Measurements from ENCODE around the gene ACY1.
A peak's percentile ranks its signal among the peaks of the same experiment; 100 is the strongest.
"Not testable (repeated sequence)": the region's sequence is repeated elsewhere in the genome, so short reads cannot be mapped to it uniquely, and the experiment has no call there.

ACY1 gene

DNA sequence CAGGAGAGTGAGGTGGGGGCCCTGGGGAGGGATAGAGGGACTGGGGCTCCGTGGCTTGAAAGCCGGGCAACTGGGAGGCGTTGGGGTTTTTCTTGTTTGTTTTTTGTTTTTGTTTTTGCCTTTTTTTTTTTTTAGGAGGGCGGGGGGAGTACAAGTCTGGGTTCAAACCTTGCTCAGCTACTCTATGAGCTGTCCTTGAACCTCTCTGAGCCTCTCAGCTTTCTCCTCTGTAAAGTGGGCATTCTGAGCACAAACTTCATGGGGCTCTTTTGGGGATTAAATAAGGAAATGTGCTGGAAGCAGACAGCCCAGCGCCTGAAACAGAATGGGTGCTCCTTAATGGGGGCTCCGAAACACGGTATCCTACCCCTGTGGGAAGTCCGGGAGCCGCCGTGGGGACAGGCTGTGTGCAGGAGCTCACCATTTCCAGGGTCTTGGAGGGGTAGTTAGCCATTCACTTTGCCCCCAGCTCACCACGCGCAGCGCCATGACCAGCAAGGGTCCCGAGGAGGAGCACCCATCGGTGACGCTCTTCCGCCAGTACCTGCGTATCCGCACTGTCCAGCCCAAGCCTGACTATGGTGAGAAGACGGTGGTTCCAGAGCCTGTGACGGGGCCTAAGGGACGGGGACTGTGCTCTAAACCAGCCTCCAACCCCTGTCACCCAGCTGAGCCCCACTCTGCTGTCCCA, 388 bp downstream of the ACY1 start:
- DNase-seq (ENCODE audit: low read depth), result no peak

- no peak for DNase-seq (ENCODE audit: low read depth)
Measured at GRCh38 chr3:51984269-51984647, 923 bp downstream of the ACY1 start.

DNA sequence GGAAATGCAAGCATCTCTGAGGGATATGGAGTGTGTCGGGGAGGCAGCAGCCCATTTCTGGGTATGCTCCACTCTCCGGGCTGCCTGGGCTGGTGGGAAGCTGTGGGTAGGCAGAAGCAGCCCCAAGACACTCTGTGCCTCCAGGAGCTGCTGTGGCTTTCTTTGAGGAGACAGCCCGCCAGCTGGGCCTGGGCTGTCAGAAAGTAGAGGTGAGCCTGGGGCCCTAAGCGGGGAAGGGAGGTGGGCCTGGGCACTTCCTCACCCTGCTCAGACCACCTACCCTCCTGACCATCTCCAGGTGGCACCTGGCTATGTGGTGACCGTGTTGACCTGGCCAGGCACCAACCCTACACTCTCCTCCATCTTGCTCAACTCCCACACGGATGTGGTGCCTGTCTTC, 1.7 kb downstream of the ACY1 start:
- no peak for DNase-seq (ENCODE audit: low read depth)

DNA sequence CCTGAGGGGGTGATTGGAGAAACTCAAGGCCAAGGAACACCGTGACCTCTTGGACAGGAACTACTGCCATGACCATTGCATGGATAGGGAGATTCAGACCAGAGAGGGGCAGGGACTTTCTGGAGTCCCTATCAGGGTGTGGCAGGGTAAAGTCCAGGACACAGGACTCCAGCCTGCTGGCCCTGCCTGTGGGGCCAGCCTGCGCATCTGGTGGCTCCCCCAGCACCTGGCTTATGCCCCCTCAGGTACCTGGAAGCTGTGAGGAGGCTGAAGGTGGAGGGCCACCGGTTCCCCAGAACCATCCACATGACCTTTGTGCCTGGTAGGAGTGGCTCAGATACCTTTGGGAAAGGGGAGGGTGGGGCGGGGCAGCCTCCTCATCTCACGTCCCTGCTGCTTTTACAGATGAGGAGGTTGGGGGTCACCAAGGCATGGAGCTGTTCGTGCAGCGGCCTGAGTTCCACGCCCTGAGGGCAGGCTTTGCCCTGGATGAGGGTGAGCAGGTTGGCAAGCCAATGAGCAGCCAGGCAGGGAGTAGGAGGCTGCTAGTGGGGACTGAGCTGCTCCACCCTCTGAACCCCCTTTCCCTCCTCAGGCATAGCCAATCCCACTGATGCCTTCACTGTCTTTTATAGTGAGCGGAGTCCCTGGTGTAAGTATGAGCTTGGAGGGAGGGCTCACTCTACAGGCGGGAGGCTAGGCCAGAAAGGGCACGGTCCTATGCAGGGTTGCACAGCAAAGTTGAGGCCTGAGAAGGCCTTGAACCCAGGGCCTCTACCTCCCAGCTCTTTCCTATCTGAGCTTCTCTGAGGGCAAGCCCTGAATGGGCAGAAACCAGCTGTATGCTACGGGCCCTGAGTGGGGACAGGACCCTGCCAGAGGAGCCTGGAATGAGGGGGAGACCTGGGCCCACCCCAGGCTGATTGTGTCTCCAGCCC, 2.9 kb downstream of the ACY1 start:
- DNase-seq (ENCODE audit: low read depth), result no peak

DNA sequence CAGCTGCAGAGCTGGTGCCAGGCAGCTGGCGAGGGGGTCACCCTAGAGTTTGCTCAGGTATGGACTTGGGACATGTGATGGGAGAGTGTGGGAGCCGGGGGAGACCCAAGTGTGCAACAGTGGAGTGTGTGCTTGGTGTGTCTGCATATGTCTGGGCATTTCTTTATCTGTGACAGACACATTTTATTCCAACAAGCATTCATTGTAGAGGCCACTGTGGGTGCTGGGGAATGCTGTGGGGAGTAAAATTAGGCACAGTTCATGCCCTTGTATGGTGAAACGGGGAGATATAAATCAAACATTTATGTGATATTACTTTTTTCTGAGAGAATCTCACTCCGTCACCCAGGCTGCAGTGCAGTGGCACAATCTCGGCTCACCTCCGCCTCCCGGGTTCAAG, 4.2 kb downstream of the ACY1 start:
- DNase-seq (ENCODE audit: low read depth), result no peak

- DNase-seq (ENCODE audit: low read depth), result no peak
Measured at GRCh38 chr3:51988286-51989146, 5.2 kb downstream of the ACY1 start.

- DNase-seq (ENCODE audit: low read depth), result not testable (repeated sequence)
Measured at GRCh38 chr3:51990501-51990971, 7.2 kb downstream of the ACY1 start.

GRCh38 chr3:51992017-51992682, 8.8 kb downstream of the ACY1 start:
- DNase-seq (ENCODE audit: low read depth), result no peak

DNA sequence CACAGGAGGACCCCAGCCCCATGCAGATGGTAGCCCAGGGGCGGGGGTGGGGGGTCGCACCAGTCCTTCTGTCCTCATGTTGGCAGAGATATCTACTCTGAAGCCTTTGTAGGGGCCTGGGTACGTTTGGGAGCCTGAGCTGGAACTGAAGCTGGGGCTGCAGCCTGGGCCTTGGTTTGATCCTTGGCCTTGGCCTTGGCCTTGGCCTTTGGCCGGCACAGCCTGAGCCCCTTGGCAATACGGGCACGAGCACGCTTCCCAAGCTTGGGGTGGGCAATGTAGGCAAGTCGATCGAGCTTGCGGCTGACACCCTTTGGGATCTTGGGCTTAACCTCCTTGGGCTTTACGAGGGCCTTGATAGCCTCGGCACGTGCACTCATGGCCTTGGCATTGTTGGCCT, 10.3 kb downstream of the ACY1 start:
- not testable (repeated sequence) for DNase-seq (ENCODE audit: low read depth)

- no peak for DNase-seq (ENCODE audit: low read depth)
Measured at GRCh38 chr3:51994530-51994929, 11.2 kb downstream of the ACY1 start.

DNA sequence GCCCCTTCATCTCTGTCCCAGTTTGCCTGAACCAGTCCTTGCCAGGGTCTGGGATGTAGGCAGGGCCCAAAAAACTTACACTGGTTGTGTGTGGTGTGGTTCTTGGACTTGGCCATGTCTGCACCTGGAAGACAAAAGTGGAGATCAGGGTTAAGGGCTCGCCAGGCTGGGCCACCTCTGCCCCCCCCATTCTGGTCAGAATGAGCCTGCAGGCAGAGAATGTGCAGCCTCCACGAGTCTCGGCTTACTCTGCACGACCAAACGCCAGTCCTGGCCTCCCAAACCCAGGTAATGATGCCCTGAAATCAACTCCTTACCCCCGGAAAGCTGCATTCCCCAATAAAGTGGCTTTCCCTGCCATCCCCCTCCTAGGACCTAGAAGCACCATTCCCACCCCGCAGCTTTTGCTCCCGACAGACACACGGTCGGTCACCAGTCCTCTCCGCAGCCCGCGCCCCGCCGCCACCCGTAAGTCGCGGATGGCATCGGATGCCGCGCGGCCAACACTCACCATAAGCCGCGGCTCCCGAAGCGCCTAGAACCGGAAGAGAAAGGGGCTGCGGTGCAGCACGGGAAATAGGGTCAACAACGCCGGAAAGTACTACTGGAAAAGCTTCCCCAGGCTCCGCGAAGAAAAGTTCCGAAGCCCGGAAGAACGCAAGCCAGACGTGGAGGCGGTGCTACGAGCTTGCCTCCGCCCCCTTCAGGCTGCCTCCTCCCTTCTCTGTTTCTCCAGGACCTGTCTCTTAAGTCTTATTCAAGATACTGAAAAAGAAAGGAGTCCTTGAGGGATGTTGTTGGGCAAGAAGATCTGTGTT, 12.2 kb downstream of the ACY1 start, which contains the start of gene RPL29:
Gene RPL29 (minus strand): TSS at position 550 of the 818 bp plus-strand sequence. CDS start 434 bp downstream, at position 116.
- peak; percentile 71 for DNase-seq (ENCODE audit: low read depth)

DNA sequence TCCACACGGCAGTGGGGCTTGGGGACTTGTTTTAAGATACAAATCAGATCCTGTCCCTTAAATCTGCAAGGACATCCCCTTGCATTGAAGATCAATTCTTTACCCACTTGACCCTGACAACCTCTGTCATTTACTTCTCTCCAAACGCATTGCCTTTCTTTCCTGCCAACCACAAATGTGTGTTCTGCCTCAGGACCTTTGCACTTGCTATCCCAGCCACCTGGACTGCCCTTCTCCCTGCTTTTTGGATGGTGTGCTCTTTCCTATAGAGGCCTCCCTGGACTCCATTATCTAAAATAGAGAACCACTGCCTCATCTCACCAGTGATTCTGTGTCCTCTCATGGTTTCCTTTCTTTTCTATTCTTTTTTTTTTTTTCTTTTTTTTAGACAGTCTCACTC, 13.8 kb downstream of the ACY1 start:
- DNase-seq (ENCODE audit: low read depth), result no peak

DNA sequence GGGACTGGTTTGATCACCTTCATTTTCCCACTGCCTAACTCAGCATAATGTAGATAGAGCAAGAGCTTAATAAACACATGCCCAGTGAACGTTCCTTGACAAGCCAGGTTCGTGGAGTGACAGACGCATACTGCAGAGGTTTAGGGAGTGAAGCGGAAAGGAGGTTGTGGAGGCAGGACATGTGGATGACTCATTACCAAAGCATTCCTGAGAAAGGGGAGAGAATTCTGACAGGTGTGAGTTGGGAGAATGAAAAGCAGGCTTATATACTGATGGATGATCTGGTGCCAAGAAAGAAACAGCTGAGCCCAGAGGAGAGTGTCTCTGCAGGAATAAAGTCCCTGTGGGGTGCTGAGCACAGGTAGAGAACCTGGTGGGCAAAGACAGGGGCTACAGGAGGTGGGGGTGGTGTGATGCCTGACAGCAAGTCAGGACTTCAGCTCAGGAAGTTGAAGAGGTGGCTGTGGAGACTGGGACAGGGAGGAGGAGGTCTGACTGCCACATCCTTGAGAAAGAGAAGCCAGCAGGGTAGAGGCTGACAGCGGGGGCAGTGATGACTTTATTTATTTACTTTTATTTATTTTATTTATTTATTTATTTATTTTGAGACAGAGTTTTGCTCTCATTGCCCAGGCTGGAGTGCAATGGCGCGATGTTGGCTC, 14.7 kb downstream of the ACY1 start:
- DNase-seq (ENCODE audit: low read depth), result no peak

DNA sequence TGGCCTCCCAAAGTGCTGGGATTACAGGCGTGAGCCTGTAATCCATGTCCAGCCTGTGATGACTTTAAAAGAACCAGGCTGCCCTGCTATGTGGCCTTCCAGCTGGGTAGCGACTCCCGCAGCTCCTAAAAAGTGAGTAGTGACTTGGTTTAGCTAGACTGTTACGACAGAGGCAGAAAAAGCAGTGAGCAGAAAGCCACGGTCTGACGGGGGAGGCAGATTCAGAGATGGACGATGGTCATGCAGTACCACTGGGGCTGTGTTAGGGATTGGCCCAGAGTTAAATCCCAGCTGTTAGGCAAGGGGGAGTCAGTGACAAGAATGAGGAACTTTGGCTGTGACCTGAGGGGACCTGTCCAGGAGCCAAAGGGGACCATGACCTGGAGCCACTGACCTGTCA, 15.4 kb downstream of the ACY1 start:
- DNase-seq (ENCODE audit: low read depth), result no peak

DNA sequence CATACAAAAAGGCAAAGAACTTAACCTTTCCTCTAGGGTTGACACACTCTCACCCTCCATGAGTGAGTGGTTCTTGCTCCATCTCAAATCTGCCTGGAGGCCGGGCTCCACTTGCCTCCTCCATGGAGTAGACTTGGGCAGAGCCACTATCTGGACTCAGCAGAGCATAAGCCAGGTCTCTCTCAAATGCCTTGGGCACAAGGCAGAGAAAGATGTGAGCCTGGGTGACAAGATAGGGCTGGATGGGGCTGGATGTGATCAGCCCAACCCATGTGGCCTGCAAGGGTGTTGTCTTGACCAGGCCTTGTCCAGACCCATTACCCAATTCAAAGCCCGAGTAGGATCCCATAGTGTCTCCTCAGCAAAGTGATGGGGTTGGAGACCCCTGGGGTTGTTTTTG, 16.5 kb downstream of the ACY1 start:
- no peak for DNase-seq (ENCODE audit: low read depth)

- peak; percentile 71 for DNase-seq (ENCODE audit: low read depth)
Measured at GRCh38 chr3:52001443-52001974, 18.2 kb downstream of the ACY1 start.

- DNase-seq (ENCODE audit: low read depth), result no peak
Measured at GRCh38 chr3:52002748-52003147, 19.4 kb downstream of the ACY1 start.

DNA sequence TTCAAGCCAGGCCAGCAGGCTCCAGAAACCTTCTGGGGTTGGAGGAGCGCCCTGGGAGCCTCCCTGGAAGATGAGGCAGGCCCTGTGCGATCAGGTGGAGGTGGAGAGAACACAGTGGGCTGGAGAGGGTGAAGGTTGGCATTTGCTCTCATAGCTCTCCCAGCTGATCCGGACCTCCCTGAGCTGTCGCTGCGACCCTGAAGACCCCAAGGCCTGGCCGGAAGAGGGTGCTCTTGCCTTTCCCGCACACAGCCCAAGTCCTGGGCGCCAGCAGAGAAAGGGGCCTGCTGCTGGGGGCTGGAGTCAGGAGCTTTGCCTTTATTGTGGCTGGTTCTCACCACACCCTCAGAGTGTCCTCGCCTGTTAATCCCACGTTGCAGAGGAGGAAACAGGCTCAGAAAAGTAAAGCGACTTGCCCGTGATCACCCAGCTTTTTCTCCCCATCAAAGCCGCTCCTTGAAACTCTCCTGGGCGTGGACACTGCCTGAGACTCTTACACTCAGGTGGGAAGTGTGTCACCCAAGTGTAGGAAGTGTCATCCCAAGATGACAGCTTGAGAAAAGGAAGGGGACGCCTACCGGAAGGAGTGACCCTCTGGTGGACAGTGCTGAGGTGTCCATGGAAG, 20.9 kb downstream of the ACY1 start:
- DNase-seq (ENCODE audit: low read depth), result no peak

DNA sequence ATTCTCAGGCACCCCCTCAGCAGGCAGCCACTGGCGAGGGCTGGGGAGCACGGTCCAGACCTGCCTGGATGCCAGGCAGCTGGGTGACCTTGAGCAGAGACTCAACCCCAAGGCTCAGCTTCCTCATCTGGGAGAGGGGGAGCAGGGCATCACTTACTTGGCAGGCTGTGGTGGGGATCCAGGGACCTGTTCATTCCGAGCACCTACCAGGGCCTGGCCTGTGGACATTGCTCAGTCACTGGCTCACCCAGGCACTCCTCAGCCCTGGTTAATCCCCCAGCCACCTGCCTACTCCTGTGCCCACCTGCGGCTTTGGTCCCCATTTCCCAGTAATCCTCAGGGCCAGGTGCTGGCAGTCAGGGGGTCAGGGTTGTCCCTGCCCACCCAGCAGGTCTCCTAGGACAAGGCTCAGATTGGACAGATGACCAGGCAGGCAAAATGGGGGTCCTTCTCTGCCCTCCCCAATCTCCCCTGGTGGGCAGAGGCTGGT, 21.6 kb downstream of the ACY1 start:
- DNase-seq (ENCODE audit: low read depth), result no peak
